HCT116 (cell line): ENCODE data around the gene PPDPF.
"Not testable (repeated sequence)": the region's sequence is repeated elsewhere in the genome, so short reads cannot be mapped to it uniquely, and the experiment has no call there.

Source experiments
- CTCF ChIP-seq, 3 experiments: fragments of 200-600 bp in 1 of 3; sonication (generic) in 1 of 3; IDR thresholded peaks in 2 of 3; conservative IDR thresholded peaks in 1 of 3; 2 replicates each; pipeline ENCODE4 v1.5.1; 2012 to 2017; ENCODE audit warnings: low read depth in 2 of 3, low read length in 2 of 3, antibody characterized with exemption in 1 of 3, borderline replicate concordance in 1 of 3, control low read depth in 1 of 3, mild to moderate bottlenecking in 1 of 3, mixed read lengths in 1 of 3, mixed run types in 1 of 3, moderate library complexity in 1 of 3; ENCODE audit not compliant: insufficient read depth in 1 of 3
- EGR1 ChIP-seq: IDR thresholded peaks from 2 replicates; pipeline ENCODE4 v1.6.1; 2012; ENCODE audit warnings: low read depth
- EZH2 ChIP-seq: fragments of 200-600 bp; sonication (generic); IDR thresholded peaks from 2 replicates; pipeline ENCODE4 v1.6.1; 2017; ENCODE audit warnings: antibody characterized with exemption, mixed run types
- POLR2A ChIP-seq: IDR thresholded peaks from 2 replicates; pipeline ENCODE4 v1.7.0; 2011; ENCODE audit warnings: borderline replicate concordance; ENCODE audit not compliant: insufficient read depth, insufficient read length; ENCODE audit errors: extremely low read depth
- POLR2AphosphoS5 ChIP-seq: IDR thresholded peaks from 2 replicates; pipeline ENCODE4 v1.6.1; 2011; ENCODE audit warnings: mild to moderate bottlenecking, low read depth, low read length, moderate library complexity
- RAD21 ChIP-seq: IDR thresholded peaks from 2 replicates; pipeline ENCODE4 v1.6.1; 2012; ENCODE audit warnings: low read depth, mild to moderate bottlenecking
- ZNF274 ChIP-seq: fragments of 200-500 bp; sonication (Bioruptor generic); IDR thresholded peaks from 2 replicates; pipeline ENCODE4 v1.6.1; 2014; ENCODE audit warnings: mild to moderate bottlenecking, low read depth, low read length, inconsistent platforms
- TF ChIP-seq, protein P1 (sequence below): IDR thresholded peaks from 2 replicates; pipeline ENCODE4 v1.6.1; 2012

- TF ChIP-seq, protein P1, sequence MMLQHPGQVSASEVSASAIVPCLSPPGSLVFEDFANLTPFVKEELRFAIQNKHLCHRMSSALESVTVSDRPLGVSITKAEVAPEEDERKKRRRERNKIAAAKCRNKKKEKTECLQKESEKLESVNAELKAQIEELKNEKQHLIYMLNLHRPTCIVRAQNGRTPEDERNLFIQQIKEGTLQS: not testable (repeated sequence)
- TF ChIP-seq ZNF274; EZH2; POLR2A; RAD21; CTCF (IDR thresholded peaks at IDR 0.05 in 2 of 3, conservative IDR thresholded peaks at IDR 0.05 in 1 of 3; ENCODE audit: borderline replicate concordance in 1 of 3, insufficient read depth in 1 of 3, low read depth in 2 of 3, low read length in 2 of 3); POLR2AphosphoS5; EGR1: not testable (repeated sequence)
These were observed 50.5 kb downstream of the PPDPF start for GRCh38 chr20:63571087-63571478.
